ENCODE data around the gene TMC7.

Gene TMC7

GRCh38 chr16:19001788-19002187 is 18.1 kb downstream of the TMC7 start:
- Mint-ChIP-seq H3K4me1 (no peaks in the 10 kb centered on the region), H3K36me3 (no peaks in the 10 kb centered on the region), H3K4me3 (no peak overlapping the region), H3K27ac (no peak overlapping the region), H3K9me3 (no peaks in the 10 kb centered on the region)
- ATAC-seq (no peak), DNase-seq (ENCODE audit: low spot score in 2 of 2) (no peak)

- Mint-ChIP-seq H3K27ac (no peak overlapping the region), H3K9me3 (no peaks in the 10 kb centered on the region), H3K36me3 (no peaks in the 10 kb centered on the region), H3K4me3 (no peak overlapping the region), H3K4me1 (no peaks in the 10 kb centered on the region)
- no peak for DNase-seq (ENCODE audit: low spot score in 2 of 2)
- ATAC-seq = no peak
These were observed 20.2 kb downstream of the TMC7 start for GRCh38 chr16:19003935-19004334.

- no peaks in the 10 kb centered on the region for H3K36me3 Mint-ChIP-seq
- DNase-seq (ENCODE audit: low spot score in 2 of 2) (no peak), ATAC-seq (no peak)
- no peaks in the 10 kb centered on the region for H3K9me3 Mint-ChIP-seq
- H3K27ac Mint-ChIP-seq = no peak overlapping the region
- H3K4me1 Mint-ChIP-seq = no peaks in the 10 kb centered on the region
- no peak overlapping the region for H3K4me3 Mint-ChIP-seq
These were observed 22.1 kb downstream of the TMC7 start for GRCh38 chr16:19005561-19006445.

GRCh38 chr16:19006446-19007315 is 22.9 kb downstream of the TMC7 start:
- DNase-seq (ENCODE audit: low spot score in 2 of 2) (no peak), ATAC-seq (no peak)
- H3K9me3 Mint-ChIP-seq = no peaks in the 10 kb centered on the region
- H3K36me3 Mint-ChIP-seq = no peaks in the 10 kb centered on the region
- no peak overlapping the region for H3K4me3 Mint-ChIP-seq
- no peaks in the 10 kb centered on the region for H3K4me1 Mint-ChIP-seq
- H3K27ac Mint-ChIP-seq = no peak overlapping the region

- ATAC-seq (no peak), DNase-seq (ENCODE audit: low spot score in 2 of 2) (no peak)
- H3K9me3 Mint-ChIP-seq = no peaks in the 10 kb centered on the region
- H3K36me3 Mint-ChIP-seq = no peaks in the 10 kb centered on the region
- H3K4me3 Mint-ChIP-seq = no peak overlapping the region
- no peaks in the 10 kb centered on the region for H3K4me1 Mint-ChIP-seq
- H3K27ac Mint-ChIP-seq = no peak overlapping the region
These were observed 24.8 kb downstream of the TMC7 start for GRCh38 chr16:19008245-19009169.

- H3K4me3 Mint-ChIP-seq = no peak overlapping the region
- no peak for ATAC-seq
- H3K27ac Mint-ChIP-seq = no peak overlapping the region
- no peaks in the 10 kb centered on the region for H3K36me3 Mint-ChIP-seq
- H3K4me1 Mint-ChIP-seq = no peaks in the 10 kb centered on the region
- no peak for DNase-seq (ENCODE audit: low spot score in 2 of 2)
- no peaks in the 10 kb centered on the region for H3K9me3 Mint-ChIP-seq
These were observed 27.5 kb downstream of the TMC7 start for GRCh38 chr16:19011169-19011731.

- Mint-ChIP-seq H3K9me3 (no peaks in the 10 kb centered on the region), H3K4me3 (no peak overlapping the region), H3K27ac (no peak overlapping the region), H3K36me3 (no peaks in the 10 kb centered on the region), H3K4me1 (no peaks in the 10 kb centered on the region)
- ATAC-seq (no peak), DNase-seq (ENCODE audit: low spot score in 2 of 2) (no peak)
These were observed 30.7 kb downstream of the TMC7 start for GRCh38 chr16:19014461-19014860.

GRCh38 chr16:19017179-19017578 is 33.4 kb downstream of the TMC7 start:
- Mint-ChIP-seq H3K4me1 (no peaks in the 10 kb centered on the region), H3K27ac (no peak overlapping the region), H3K9me3 (no peaks in the 10 kb centered on the region), H3K4me3 (no peak overlapping the region), H3K36me3 (no peaks in the 10 kb centered on the region)
- ATAC-seq (no peak), DNase-seq (ENCODE audit: low spot score in 2 of 2) (no peak)

GRCh38 chr16:19020689-19021088 is 37.0 kb downstream of the TMC7 start:
- H3K36me3 Mint-ChIP-seq = no peaks in the 10 kb centered on the region
- no peak for ATAC-seq
- DNase-seq (ENCODE audit: low spot score in 2 of 2) = no peak
- no peaks in the 10 kb centered on the region for H3K4me1 Mint-ChIP-seq
- no peak overlapping the region for H3K27ac Mint-ChIP-seq
- no peak overlapping the region for H3K4me3 Mint-ChIP-seq
- no peaks in the 10 kb centered on the region for H3K9me3 Mint-ChIP-seq

GRCh38 chr16:19021747-19022146 is 38.0 kb downstream of the TMC7 start:
- Mint-ChIP-seq H3K36me3 (no peaks in the 10 kb centered on the region), H3K9me3 (no peaks in the 10 kb centered on the region), H3K27ac (no peak overlapping the region), H3K4me3 (no peak overlapping the region), H3K4me1 (no peaks in the 10 kb centered on the region)
- ATAC-seq (no peak), DNase-seq (ENCODE audit: low spot score in 2 of 2) (no peak)

- no peaks in the 10 kb centered on the region for H3K9me3 Mint-ChIP-seq
- H3K4me3 Mint-ChIP-seq = no peak overlapping the region
- H3K36me3 Mint-ChIP-seq = no peaks in the 10 kb centered on the region
- DNase-seq (ENCODE audit: low spot score in 2 of 2) (no peak), ATAC-seq (no peak)
- no peak overlapping the region for H3K27ac Mint-ChIP-seq
- no peaks in the 10 kb centered on the region for H3K4me1 Mint-ChIP-seq
These were observed 43.7 kb downstream of the TMC7 start for GRCh38 chr16:19027416-19027815.

- no peaks in the 10 kb centered on the region for H3K4me1 Mint-ChIP-seq
- no peak overlapping the region for H3K27ac Mint-ChIP-seq
- H3K9me3 Mint-ChIP-seq = no peaks in the 10 kb centered on the region
- H3K4me3 Mint-ChIP-seq = no peak overlapping the region
- no peaks in the 10 kb centered on the region for H3K36me3 Mint-ChIP-seq
- ATAC-seq (no peak), DNase-seq (ENCODE audit: low spot score in 2 of 2) (no peak)
These were observed 46.2 kb downstream of the TMC7 start for GRCh38 chr16:19029980-19030379.

GRCh38 chr16:19031738-19032137 is 48.0 kb downstream of the TMC7 start:
- no peak for ATAC-seq
- no peak overlapping the region for H3K27ac Mint-ChIP-seq
- no peaks in the 10 kb centered on the region for H3K4me1 Mint-ChIP-seq
- no peak overlapping the region for H3K4me3 Mint-ChIP-seq
- H3K36me3 Mint-ChIP-seq = no peaks in the 10 kb centered on the region
- no peak for DNase-seq (ENCODE audit: low spot score in 2 of 2)
- peaks cover 4% of the 10 kb centered on the region for H3K9me3 Mint-ChIP-seq

- H3K4me3 Mint-ChIP-seq = no peak overlapping the region
- H3K36me3 Mint-ChIP-seq = no peaks in the 10 kb centered on the region
- peaks cover 4% of the 10 kb centered on the region for H3K9me3 Mint-ChIP-seq
- no peak overlapping the region for H3K27ac Mint-ChIP-seq
- ATAC-seq (no peak), DNase-seq (ENCODE audit: low spot score in 2 of 2) (no peak)
- no peaks in the 10 kb centered on the region for H3K4me1 Mint-ChIP-seq
These were observed 50.0 kb downstream of the TMC7 start for GRCh38 chr16:19033761-19034160.

- Mint-ChIP-seq H3K4me3 (no peak overlapping the region), H3K9me3 (peaks cover 4% of the 10 kb centered on the region), H3K36me3 (no peaks in the 10 kb centered on the region), H3K4me1 (no peaks in the 10 kb centered on the region), H3K27ac (no peak overlapping the region)
- no peak for ATAC-seq
- DNase-seq (ENCODE audit: low spot score in 2 of 2) = no peak
These were observed 56.7 kb downstream of the TMC7 start for GRCh38 chr16:19040400-19040799.
